Measurements from ENCODE around the gene DLGAP1. TPM values are rescaled to one million over a fixed set of nuclear protein-coding genes. Genes with fewer than 3 reads are reported as not detected.

Gene DLGAP1
- total and polyA plus RNA-seq, 2 experiments from 2014 or later: 0.13 to 0.22 TPM

DNA sequence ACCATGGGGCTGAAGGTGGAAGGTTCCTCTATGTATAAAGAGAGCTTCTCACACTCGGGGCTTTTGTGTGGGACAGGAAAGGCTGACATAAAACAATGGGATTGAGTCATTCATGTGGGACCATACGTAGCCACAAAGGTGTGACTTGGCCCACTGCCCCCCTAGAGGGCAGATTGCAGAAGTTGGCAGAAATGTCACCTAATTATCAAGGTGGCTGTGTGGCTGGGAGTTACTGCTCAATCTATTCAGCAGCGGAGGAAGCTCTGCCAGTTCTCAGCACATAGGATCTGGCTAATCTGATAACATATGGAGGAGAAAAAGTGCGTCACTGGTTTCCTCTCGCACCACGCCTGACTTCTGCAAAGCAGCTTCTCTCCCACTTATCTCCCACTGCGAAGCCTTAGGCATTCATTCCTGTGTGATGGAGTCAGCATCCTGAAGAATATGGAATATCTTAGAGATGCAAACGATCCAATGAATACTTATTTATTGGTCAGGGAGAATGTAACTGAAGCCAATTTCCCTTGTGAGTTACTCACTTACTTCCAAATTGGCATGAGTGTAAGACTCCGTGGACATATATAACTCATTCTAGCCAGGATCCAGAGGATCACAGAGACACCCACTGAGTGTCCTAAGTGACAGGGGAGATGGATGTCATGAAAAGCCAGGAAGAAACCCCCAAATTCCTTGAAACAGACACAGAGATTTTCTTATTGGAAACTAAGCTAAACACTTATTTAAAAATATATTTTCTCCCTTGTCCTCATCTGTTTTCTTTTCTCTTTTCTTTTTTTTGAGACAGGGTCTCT is 660.4 kb downstream of the DLGAP1 start:
- Histone ChIP-seq H3K9me2 (ENCODE audit: insufficient read depth) (no peaks in the 10 kb centered on the region), H3K4me3 (no peak overlapping the region), H3K36me3 (ENCODE audit: low read depth) (no peaks in the 10 kb centered on the region), H3K4me1 (ENCODE audit: insufficient read depth) (peaks cover 24% of the 10 kb centered on the region), H3F3A (ENCODE audit: insufficient read depth) (peaks cover 6% of the 10 kb centered on the region; the same call in 1 of the 2 replicates), H3K79me2 (ENCODE audit: insufficient read depth) (no peaks in the 10 kb centered on the region), H3K27me3 (replicated peaks; ENCODE audit: insufficient read depth) (no peaks in the 10 kb centered on the region), H2AFZ (no peak overlapping the region), H4K20me1 (ENCODE audit: insufficient read depth) (no peaks in the 10 kb centered on the region), H3K4me2 (ENCODE audit: unreplicated experiment) (peak overlapping the region; percentile 63), H3K9ac (peak overlapping the region; percentile 26), H3K27ac (peak overlapping the region; percentile 69), H3K9me3 (ENCODE audit: low read depth) (no peaks in the 10 kb centered on the region)
- 16 to 24% methylated on average over 9 of the region's 9 CpGs for WGBS, 2 experiments (ENCODE audit: low coverage in 1 of 2, low lambda C conversion rate in 2 of 2, missing lambda C conversion rate in 2 of 2)
- TF ChIP-seq EZH2 (IDR thresholded peaks at IDR 0.05; ENCODE audit: insufficient read depth, poor library complexity, severe bottlenecking) (no peak), EZH2phosphoT487 (IDR thresholded peaks at IDR 0.05; ENCODE audit: insufficient read depth, low read depth) (no peak)
- in situ Hi-C loops (cut with MboI): no loop called here
- peak; percentile 93 for DNase-seq

DNA sequence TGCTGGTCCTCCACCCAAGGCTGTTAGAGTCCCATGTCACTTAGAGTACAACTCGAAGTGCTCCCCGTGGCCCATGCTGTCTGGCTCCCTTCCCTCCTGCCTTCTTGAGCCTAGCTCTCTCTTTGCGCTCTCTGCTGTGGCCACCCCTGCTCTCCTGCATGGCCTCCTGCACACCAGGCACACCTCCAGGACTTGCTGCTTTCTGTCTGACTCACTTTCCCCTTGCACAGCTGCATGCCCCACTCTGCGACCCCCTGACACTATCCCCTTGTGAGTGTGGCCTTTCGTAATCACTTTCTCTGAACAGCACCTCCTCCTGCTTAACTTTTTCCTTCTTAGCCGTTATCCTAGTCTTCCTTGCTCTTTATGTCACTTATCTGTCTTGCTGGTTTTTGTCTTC is 661.6 kb downstream of the DLGAP1 start:
- 54 to 56% methylated on average over 6 of the region's 6 CpGs for WGBS, 2 experiments (ENCODE audit: low coverage in 1 of 2, low lambda C conversion rate in 2 of 2, missing lambda C conversion rate in 2 of 2)
- Histone ChIP-seq H3K4me2 (ENCODE audit: unreplicated experiment) (no peak overlapping the region), H3K27ac (peak overlapping the region; percentile 69; the same call in 1 of the 2 replicates), H3K36me3 (ENCODE audit: low read depth) (no peaks in the 10 kb centered on the region), H4K20me1 (ENCODE audit: insufficient read depth) (no peaks in the 10 kb centered on the region), H2AFZ (0 out of 2 replicates have a peak overlapping the region, but pooled peaks have one; percentile 18), H3K4me1 (ENCODE audit: insufficient read depth) (peaks cover 24% of the 10 kb centered on the region), H3K9me3 (ENCODE audit: low read depth) (no peaks in the 10 kb centered on the region), H3F3A (ENCODE audit: insufficient read depth) (peaks cover 6% of the 10 kb centered on the region; the same call in 1 of the 2 replicates), H3K27me3 (replicated peaks; ENCODE audit: insufficient read depth) (no peaks in the 10 kb centered on the region), H3K4me3 (no peak overlapping the region), H3K9ac (no peak overlapping the region), H3K9me2 (ENCODE audit: insufficient read depth) (no peaks in the 10 kb centered on the region), H3K79me2 (ENCODE audit: insufficient read depth) (no peaks in the 10 kb centered on the region)
- DNase-seq: peak; percentile 15
- TF ChIP-seq EZH2 (IDR thresholded peaks at IDR 0.05; ENCODE audit: insufficient read depth, poor library complexity, severe bottlenecking): no peak
- no peak for TF ChIP-seq EZH2phosphoT487 (IDR thresholded peaks at IDR 0.05; ENCODE audit: insufficient read depth, low read depth)
- in situ Hi-C loops (cut with MboI): no loop called here

DNA sequence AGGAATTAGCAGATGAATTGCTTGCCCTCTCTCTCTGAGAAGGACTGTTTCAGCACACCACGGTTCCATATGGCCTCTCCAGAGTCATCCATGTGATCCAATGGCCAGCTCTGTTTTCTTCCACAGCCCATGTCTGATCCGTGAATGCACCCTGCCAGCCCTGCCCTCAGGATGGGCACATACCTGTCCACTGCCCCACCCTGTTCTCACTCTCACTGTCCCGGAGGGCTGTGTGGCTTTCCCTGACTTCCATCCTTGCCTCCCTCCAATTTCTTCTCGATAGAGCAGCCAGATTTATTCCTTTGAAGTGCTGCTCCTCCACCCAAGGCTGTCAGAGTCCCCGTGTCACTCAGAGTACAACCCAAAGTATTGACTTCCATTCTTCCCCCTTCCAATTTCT is 662.0 kb downstream of the DLGAP1 start:
- H3K4me1 ChIP-seq (ENCODE audit: insufficient read depth): peaks cover 24% of the 10 kb centered on the region
- no peaks in the 10 kb centered on the region for H3K9me3 ChIP-seq (ENCODE audit: low read depth)
- H3K4me2 ChIP-seq (ENCODE audit: unreplicated experiment): no peak overlapping the region
- no peaks in the 10 kb centered on the region for H3K36me3 ChIP-seq (ENCODE audit: low read depth)
- no peaks in the 10 kb centered on the region for H3K9me2 ChIP-seq (ENCODE audit: insufficient read depth)
- no peaks in the 10 kb centered on the region for H3K79me2 ChIP-seq (ENCODE audit: insufficient read depth)
- WGBS, 2 experiments (ENCODE audit: low coverage in 1 of 2, low lambda C conversion rate in 2 of 2, missing lambda C conversion rate in 2 of 2): 71 to 72% methylated on average over 5 of the region's 5 CpGs
- no peak overlapping the region for H3K27ac ChIP-seq
- in situ Hi-C loops (cut with MboI): no loop called here
- no peak overlapping the region for H3K4me3 ChIP-seq
- peaks cover 6% of the 10 kb centered on the region; the same call in 1 of the 2 replicates for H3F3A ChIP-seq (ENCODE audit: insufficient read depth)
- H3K9ac ChIP-seq: no peak overlapping the region
- no peaks in the 10 kb centered on the region for H4K20me1 ChIP-seq (ENCODE audit: insufficient read depth)
- DNase-seq: no peak
- TF ChIP-seq EZH2 (IDR thresholded peaks at IDR 0.05; ENCODE audit: insufficient read depth, poor library complexity, severe bottlenecking) (no peak), EZH2phosphoT487 (IDR thresholded peaks at IDR 0.05; ENCODE audit: insufficient read depth, low read depth) (no peak)
- no peaks in the 10 kb centered on the region for H3K27me3 ChIP-seq (replicated peaks; ENCODE audit: insufficient read depth)
- no peak overlapping the region for H2AFZ ChIP-seq

- Histone ChIP-seq H3K4me3 (no peak overlapping the region), H4K20me1 (ENCODE audit: insufficient read depth) (no peaks in the 10 kb centered on the region), H3K36me3 (ENCODE audit: low read depth) (no peaks in the 10 kb centered on the region), H3K4me1 (ENCODE audit: insufficient read depth) (peaks cover 24% of the 10 kb centered on the region), H3K9ac (no peak overlapping the region), H3K9me2 (ENCODE audit: insufficient read depth) (no peaks in the 10 kb centered on the region), H3K27me3 (replicated peaks; ENCODE audit: insufficient read depth) (no peaks in the 10 kb centered on the region), H3K27ac (no peak overlapping the region), H2AFZ (no peak overlapping the region), H3F3A (ENCODE audit: insufficient read depth) (peaks cover 6% of the 10 kb centered on the region; the same call in 1 of the 2 replicates), H3K4me2 (ENCODE audit: unreplicated experiment) (no peak overlapping the region), H3K79me2 (ENCODE audit: insufficient read depth) (no peaks in the 10 kb centered on the region), H3K9me3 (ENCODE audit: low read depth) (no peaks in the 10 kb centered on the region)
- in situ Hi-C loops (cut with MboI): no loop called here
- DNase-seq: no peak
- TF ChIP-seq EZH2 (IDR thresholded peaks at IDR 0.05; ENCODE audit: insufficient read depth, poor library complexity, severe bottlenecking) (no peak), EZH2phosphoT487 (IDR thresholded peaks at IDR 0.05; ENCODE audit: insufficient read depth, low read depth) (no peak)
- WGBS, 2 experiments (ENCODE audit: low coverage in 1 of 2, low lambda C conversion rate in 2 of 2, missing lambda C conversion rate in 2 of 2): 93 to 96% methylated on average over 9 of the region's 9 CpGs
Observed at GRCh38 chr18:3792711-3793110, 662.4 kb downstream of the DLGAP1 start.
